CD4-positive, alpha-beta T cell treated with Interleukin-17A for 4 hours (primary cell): ENCODE results near the gene CPB2.

Experiments used
- DNase-seq: peaks from one replicate; pipeline ENCODE4 v3.0.0-alpha.2; 2020; ENCODE audit warnings: mixed read lengths

CPB2 gene

GRCh38 chr13:46104868-46105267 is at the start of gene CPB2:
Gene CPB2 (minus strand): TSS chr13:46105033. CDS start chr13:46105009, 24 bp downstream.
- no peak for DNase-seq

- no peak for DNase-seq
These were observed 49.4 kb upstream of the CPB2 start for GRCh38 chr13:46154136-46154801.

- no peak for DNase-seq
These were observed 47.9 kb upstream of the CPB2 start for GRCh38 chr13:46152627-46153328.

GRCh38 chr13:46150134-46150693 is 45.4 kb upstream of the CPB2 start:
- no peak for DNase-seq

- no peak for DNase-seq
These were observed 44.7 kb upstream of the CPB2 start for GRCh38 chr13:46149272-46150133.

- no peak for DNase-seq
These were observed 42.1 kb upstream of the CPB2 start for GRCh38 chr13:46146898-46147297.

- no peak for DNase-seq
These were observed 41.1 kb upstream of the CPB2 start for GRCh38 chr13:46145950-46146349.

- DNase-seq, result no peak
These were observed 40.3 kb upstream of the CPB2 start for GRCh38 chr13:46145135-46145534.

- no peak for DNase-seq
These were observed 38.4 kb upstream of the CPB2 start for GRCh38 chr13:46143184-46143701.

GRCh38 chr13:46142776-46143175 is 37.9 kb upstream of the CPB2 start:
- no peak for DNase-seq

- no peak for DNase-seq
These were observed 35.2 kb upstream of the CPB2 start for GRCh38 chr13:46140044-46140443.

- no peak for DNase-seq
These were observed 32.9 kb upstream of the CPB2 start for GRCh38 chr13:46137627-46138317.

GRCh38 chr13:46136688-46137087 is 31.9 kb upstream of the CPB2 start:
- DNase-seq, result no peak

- DNase-seq, result no peak
These were observed 30.2 kb upstream of the CPB2 start for GRCh38 chr13:46134961-46135522.

- no peak for DNase-seq
These were observed 29.7 kb upstream of the CPB2 start for GRCh38 chr13:46134494-46134893.

- no peak for DNase-seq
These were observed 27.3 kb upstream of the CPB2 start for GRCh38 chr13:46132109-46132508.

GRCh38 chr13:46131705-46132104 is 26.9 kb upstream of the CPB2 start:
- DNase-seq, result no peak

GRCh38 chr13:46129955-46130618 is 25.3 kb upstream of the CPB2 start:
- DNase-seq, result no peak

GRCh38 chr13:46129124-46129523 is 24.3 kb upstream of the CPB2 start:
- DNase-seq, result no peak

GRCh38 chr13:46127358-46128023 is 22.7 kb upstream of the CPB2 start:
- DNase-seq, result no peak
